Esophagus squamous epithelium (tissue), 5 donors: ENCODE data around the gene IGDCC3. TPM values are rescaled to one million over a fixed set of nuclear protein-coding genes. Genes with fewer than 3 reads are reported as not detected.

Experiments used
- DNase-seq: peaks from one replicate; lab custom pipeline; 2025; lab: John Stamatoyannopoulos, UW
- H3K27ac ChIP-seq, 4 donors: fragments of 200-600 bp; sonication (generic); one replicate each; pipeline ENCODE4 v1.5.1; 2016 to 2019; ENCODE audit warnings: mild to moderate bottlenecking in 1 of 4
- H3K27me3 ChIP-seq, 4 donors: fragments of 200-600 bp; sonication (generic); 1 replicate in 3 of 4; 2 replicates in 1 of 4; pipeline versions ENCODE4 v1.5.1 to v1.6.0; 2017 to 2021; ENCODE audit warnings: antibody characterized with exemption in 1 of 4
- H3K36me3 ChIP-seq, 3 donors: fragments of 200-600 bp; sonication (generic); one replicate each; pipeline ENCODE4 v1.5.1; 2016 to 2019
- H3K4me1 ChIP-seq, 3 donors: fragments of 200-600 bp; sonication (generic); one replicate each; pipeline ENCODE4 v1.5.1; 2017 to 2019
- H3K4me3 ChIP-seq, 4 donors: fragments of 200-600 bp; sonication (generic); 1 replicate in 3 of 4; 2 replicates in 1 of 4; pipeline ENCODE4 v1.5.1; 2016 to 2019; ENCODE audit warnings: mild to moderate bottlenecking in 2 of 4, moderate library complexity in 1 of 4
- H3K9me3 ChIP-seq, 3 donors: fragments of 200-600 bp; sonication (generic); one replicate each; pipeline ENCODE4 v1.5.1; 2016 to 2019
- POLR2A ChIP-seq, 4 donors: fragments of 450-650 bp; IDR thresholded peaks; one replicate each; pipeline ENCODE4 v1.6.1; 2017; ENCODE audit warnings: antibody characterized with exemption in 4 of 4, mild to moderate bottlenecking in 4 of 4, moderate library complexity in 3 of 4
- WGBS, 2 donors: methylation state at CpG; one replicate each; pipeline ENCODE4 v1.1.5; 2018; 5-methylcytosine and 5-hydroxymethylcytosine counted together
- intact Hi-C: fragments of 100-400 bp; cut with DNase I; formaldehyde crosslinking; loops from one replicate; pipeline ENCODE4 v1.15.0; 2022
- total RNA-seq, 4 donors: library from RNA; depleted of rRNA; stranded (reverse); fragments of >200 nt; gene quantifications; one replicate each; pipeline ENCODE4 v1.1.0, GENCODE V29; 2016
- TF ChIP-seq, protein P1 (sequence below), 6 experiments: fragments of 450-650 bp in 4 of 6; fragments of 200-600 bp in 2 of 6; sonication (generic) in 2 of 6; IDR thresholded peaks; one replicate each; pipeline ENCODE4 v1.5.1; 2016 to 2019; ENCODE audit warnings: antibody characterized with exemption in 6 of 6, mild to moderate bottlenecking in 4 of 6, moderate library complexity in 4 of 6
- donor health status: DM: yes; HTN: yes; CAD: no.

The IGDCC3 gene
- total RNA-seq, 4 donors from 2014 or later: not detected

DNA sequence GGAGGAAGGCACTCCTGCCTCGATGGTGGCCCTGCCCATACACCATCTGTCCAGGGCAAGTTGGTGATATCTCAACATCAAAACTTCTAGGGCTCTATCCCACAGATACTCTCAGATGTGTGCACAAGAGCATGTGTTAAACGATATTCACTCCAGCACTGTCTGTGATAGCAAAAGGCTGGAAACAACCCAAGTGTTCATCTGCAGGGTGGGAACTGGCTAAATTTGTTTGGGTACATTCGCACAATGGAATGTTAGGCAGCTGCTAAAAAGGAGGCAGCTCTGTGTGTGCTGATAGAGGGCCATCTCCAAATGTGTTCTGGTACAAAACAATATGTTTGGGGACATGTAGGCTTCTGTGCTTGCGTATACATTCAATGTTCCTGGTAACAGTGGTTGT is 25.2 kb upstream of the IGDCC3 start:
- no peaks in the 10 kb centered on the region for H3K36me3 ChIP-seq
- H3K9me3 ChIP-seq: no peaks in the 10 kb centered on the region
- DNase-seq: no peak
- H3K27ac ChIP-seq: no peak overlapping the region
- H3K27me3 ChIP-seq: peaks cover 0 to 65% (median 0%) of the 10 kb centered on the region in 4 donors
- WGBS, 2 donors: 77 to 89% methylated on average over 4 of the region's 4 CpGs
- no peak overlapping the region for H3K4me3 ChIP-seq
- TF ChIP-seq, protein P1, sequence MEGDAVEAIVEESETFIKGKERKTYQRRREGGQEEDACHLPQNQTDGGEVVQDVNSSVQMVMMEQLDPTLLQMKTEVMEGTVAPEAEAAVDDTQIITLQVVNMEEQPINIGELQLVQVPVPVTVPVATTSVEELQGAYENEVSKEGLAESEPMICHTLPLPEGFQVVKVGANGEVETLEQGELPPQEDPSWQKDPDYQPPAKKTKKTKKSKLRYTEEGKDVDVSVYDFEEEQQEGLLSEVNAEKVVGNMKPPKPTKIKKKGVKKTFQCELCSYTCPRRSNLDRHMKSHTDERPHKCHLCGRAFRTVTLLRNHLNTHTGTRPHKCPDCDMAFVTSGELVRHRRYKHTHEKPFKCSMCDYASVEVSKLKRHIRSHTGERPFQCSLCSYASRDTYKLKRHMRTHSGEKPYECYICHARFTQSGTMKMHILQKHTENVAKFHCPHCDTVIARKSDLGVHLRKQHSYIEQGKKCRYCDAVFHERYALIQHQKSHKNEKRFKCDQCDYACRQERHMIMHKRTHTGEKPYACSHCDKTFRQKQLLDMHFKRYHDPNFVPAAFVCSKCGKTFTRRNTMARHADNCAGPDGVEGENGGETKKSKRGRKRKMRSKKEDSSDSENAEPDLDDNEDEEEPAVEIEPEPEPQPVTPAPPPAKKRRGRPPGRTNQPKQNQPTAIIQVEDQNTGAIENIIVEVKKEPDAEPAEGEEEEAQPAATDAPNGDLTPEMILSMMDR (IDR thresholded peaks at IDR 0.05): no peak
- no peak for TF ChIP-seq POLR2A (IDR thresholded peaks at IDR 0.05)
- intact Hi-C loops: no loop called here
- peaks cover 0 to 11% (median 0%) of the 10 kb centered on the region in 3 donors for H3K4me1 ChIP-seq

- peaks cover 0 to 15% (median 0%) of the 10 kb centered on the region in 3 donors for H3K4me1 ChIP-seq
- 79 to 93% methylated on average over 5 to 6 of the region's 8 CpGs for WGBS, 2 donors
- intact Hi-C loops: no loop called here
These were observed 23.9 kb upstream of the IGDCC3 start for GRCh38 chr15:65401611-65402240.

GRCh38 chr15:65400760-65401610 is 23.2 kb upstream of the IGDCC3 start:
- DNase-seq: no peak
- H3K27me3 ChIP-seq: peaks cover 0 to 85% (median 8%) of the 10 kb centered on the region in 4 donors
- no peaks in the 10 kb centered on the region for H3K36me3 ChIP-seq
- no peak overlapping the region for H3K27ac ChIP-seq
- WGBS, 2 donors: 0 to 23% methylated on average over 3 to 7 of the region's 11 CpGs
- H3K4me1 ChIP-seq: peaks cover 0 to 21% (median 0%) of the 10 kb centered on the region in 3 donors
- H3K9me3 ChIP-seq: no peaks in the 10 kb centered on the region
- no peak overlapping the region for H3K4me3 ChIP-seq
- intact Hi-C loops: no loop called here
- TF ChIP-seq, protein P1 (IDR thresholded peaks at IDR 0.05): peak in 5 of 6 experiments; percentile 49 to 63 (median 55)
- TF ChIP-seq POLR2A (IDR thresholded peaks at IDR 0.05): no peak

More at GRCh38 chr15:65401611-65402240, 23.9 kb upstream of the IGDCC3 start:
- Histone ChIP-seq H3K27me3 (peaks cover 0 to 77% (median 3%) of the 10 kb centered on the region in 4 donors), H3K27ac (no peak overlapping the region), H3K36me3 (no peaks in the 10 kb centered on the region), H3K4me3 (no peak overlapping the region), H3K9me3 (no peaks in the 10 kb centered on the region)
- no peak for DNase-seq
- TF ChIP-seq, protein P1 (IDR thresholded peaks at IDR 0.05): no peak
- no peak for TF ChIP-seq POLR2A (IDR thresholded peaks at IDR 0.05)

- H3K9me3 ChIP-seq: no peaks in the 10 kb centered on the region
- intact Hi-C loops: no loop called here
These were observed 22.2 kb upstream of the IGDCC3 start for GRCh38 chr15:65399997-65400396.

More at GRCh38 chr15:65399997-65400396, 22.2 kb upstream of the IGDCC3 start:
- no peak for DNase-seq
- H3K4me1 ChIP-seq: peaks cover 0 to 28% (median 5%) of the 10 kb centered on the region in 3 donors
- no peaks in the 10 kb centered on the region for H3K36me3 ChIP-seq
- H3K27ac ChIP-seq: no peak overlapping the region
- no peak overlapping the region for H3K4me3 ChIP-seq
- H3K27me3 ChIP-seq: peaks cover 0 to 95% (median 10%) of the 10 kb centered on the region in 4 donors
- TF ChIP-seq, protein P1 (IDR thresholded peaks at IDR 0.05): no peak
- no peak for TF ChIP-seq POLR2A (IDR thresholded peaks at IDR 0.05)
- 50 to 57% methylated on average over 1 to 2 of the region's 2 CpGs for WGBS, 2 donors
